Dedifferentiated amniotic fluid mesenchymal stem cell (primary cell): ENCODE data around the gene PLEKHA8.
"Not testable (repeated sequence)": the region's sequence is repeated elsewhere in the genome, so short reads cannot be mapped to it uniquely, and the experiment has no call there.

ENCODE experiments used
- DNase-seq: peaks from one replicate; pipeline ENCODE4 v3.0.0-alpha.2; 2016; ENCODE audit errors: extremely low spot score

PLEKHA8 gene

GRCh38 chr7:30065746-30066145 is 37.5 kb downstream of the PLEKHA8 start:
- DNase-seq, result no peak

GRCh38 chr7:30066687-30067086 is 38.5 kb downstream of the PLEKHA8 start:
- no peak for DNase-seq

- DNase-seq, result peak; percentile 74
These were observed 39.9 kb downstream of the PLEKHA8 start for GRCh38 chr7:30068117-30068516.

- DNase-seq, result no peak
These were observed 41.1 kb downstream of the PLEKHA8 start for GRCh38 chr7:30069096-30069867.

GRCh38 chr7:30070052-30070451 is 41.8 kb downstream of the PLEKHA8 start:
- no peak for DNase-seq

DNA sequence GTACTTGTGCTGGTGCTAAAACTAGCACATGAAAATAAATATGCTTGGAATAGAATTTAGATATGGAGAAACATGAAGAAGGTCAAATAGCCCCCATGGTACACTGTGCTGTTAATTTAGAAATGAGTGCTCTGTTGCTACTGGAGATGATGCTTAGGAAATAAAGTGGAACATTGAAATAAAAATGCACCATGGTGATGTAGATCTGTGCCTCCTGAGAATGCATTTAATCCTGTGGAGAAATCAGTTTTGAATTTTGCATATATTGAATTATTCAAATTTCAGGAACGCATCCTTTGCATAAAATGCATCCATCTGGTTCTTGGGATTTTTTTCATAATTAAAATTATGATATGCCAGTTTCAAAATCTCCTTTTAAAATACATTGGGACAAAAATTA is 44.5 kb downstream of the PLEKHA8 start:
- no peak for DNase-seq

- DNase-seq, result no peak
These were observed 46.3 kb downstream of the PLEKHA8 start for GRCh38 chr7:30074422-30075030.

- no peak for DNase-seq
These were observed 48.2 kb downstream of the PLEKHA8 start for GRCh38 chr7:30076411-30076810.

GRCh38 chr7:30078280-30078679 is 50.1 kb downstream of the PLEKHA8 start:
- no peak for DNase-seq

GRCh38 chr7:30079880-30080279 is 51.7 kb downstream of the PLEKHA8 start:
- no peak for DNase-seq

DNA sequence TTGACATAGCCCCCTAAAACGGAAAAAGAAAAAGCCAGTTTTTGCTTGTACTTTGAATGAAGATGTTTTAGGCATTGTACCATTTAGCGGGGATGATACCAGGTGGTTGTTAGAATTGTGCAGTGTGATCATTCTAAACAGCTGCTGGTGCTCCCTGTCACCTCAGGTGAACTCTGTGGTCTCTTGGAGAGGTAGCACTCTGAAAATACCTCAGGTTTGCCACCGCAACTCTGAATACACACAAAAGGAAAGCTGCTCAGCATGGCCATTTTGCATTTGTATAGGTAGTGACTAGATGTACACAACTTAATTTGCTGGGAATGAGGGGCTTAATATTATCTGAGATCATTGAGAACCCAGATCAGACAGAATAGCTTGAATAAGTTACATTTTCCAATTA is 52.6 kb downstream of the PLEKHA8 start:
- no peak for DNase-seq

GRCh38 chr7:30082686-30083085 is 54.5 kb downstream of the PLEKHA8 start:
- no peak for DNase-seq

DNA sequence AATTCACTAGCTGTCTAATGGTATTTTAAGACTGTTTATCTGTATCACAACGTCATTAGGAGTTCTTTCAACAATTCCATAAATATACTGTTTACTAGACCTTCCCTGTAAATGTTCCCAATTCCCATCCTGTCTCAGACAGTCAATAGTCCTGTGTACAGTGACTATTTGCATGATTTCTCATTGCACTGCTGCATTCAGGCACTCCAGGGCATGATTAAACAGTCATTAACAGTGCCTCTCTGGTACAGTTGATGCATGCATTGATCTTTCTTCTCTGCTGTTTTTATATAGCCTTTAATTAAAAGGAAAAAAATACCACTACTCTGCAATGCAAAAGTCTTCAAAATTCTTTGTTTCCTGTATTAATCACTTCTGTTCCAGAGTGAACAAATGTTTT is 55.1 kb downstream of the PLEKHA8 start:
- no peak for DNase-seq

DNA sequence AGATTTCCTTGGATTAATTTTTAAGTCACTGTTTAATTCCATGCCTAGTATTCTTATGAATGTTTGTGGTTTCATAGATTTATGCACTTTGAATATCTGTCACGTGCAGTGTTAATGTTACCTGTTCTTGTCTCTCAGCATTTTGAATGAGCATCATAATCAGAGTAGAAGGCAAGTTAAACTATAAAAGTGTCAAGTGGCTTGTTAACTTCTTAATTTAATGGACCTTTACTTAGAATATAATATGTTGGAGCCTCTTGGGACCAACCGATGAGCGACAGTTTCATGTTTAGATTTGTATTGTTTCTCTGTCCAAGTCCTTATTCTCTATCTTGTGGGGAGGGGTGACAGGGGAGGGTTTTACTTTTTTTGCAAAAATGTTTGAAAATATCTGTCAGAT is 56.0 kb downstream of the PLEKHA8 start:
- no peak for DNase-seq

- DNase-seq, result no peak
These were observed 58.3 kb downstream of the PLEKHA8 start for GRCh38 chr7:30086529-30086928.

DNA sequence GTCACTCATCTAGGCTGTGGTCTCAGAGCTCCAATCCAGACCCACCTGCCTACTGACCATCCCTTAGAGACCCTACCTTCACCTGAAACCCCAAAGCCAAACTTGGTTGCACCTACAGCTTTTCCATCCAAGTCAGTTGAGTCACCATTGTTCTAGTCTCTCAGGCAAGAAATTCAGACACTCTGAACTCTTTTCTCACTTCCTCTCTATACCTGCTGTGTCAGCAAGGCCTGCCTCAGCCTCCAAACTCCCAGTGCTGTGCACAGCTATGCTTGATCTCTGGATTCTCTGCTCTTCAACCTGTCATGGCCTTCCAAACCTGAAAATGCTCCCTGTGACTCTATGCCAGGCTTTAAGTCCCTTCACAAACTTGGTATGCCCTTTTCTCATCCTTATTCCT is 59.2 kb downstream of the PLEKHA8 start:
- no peak for DNase-seq

DNA sequence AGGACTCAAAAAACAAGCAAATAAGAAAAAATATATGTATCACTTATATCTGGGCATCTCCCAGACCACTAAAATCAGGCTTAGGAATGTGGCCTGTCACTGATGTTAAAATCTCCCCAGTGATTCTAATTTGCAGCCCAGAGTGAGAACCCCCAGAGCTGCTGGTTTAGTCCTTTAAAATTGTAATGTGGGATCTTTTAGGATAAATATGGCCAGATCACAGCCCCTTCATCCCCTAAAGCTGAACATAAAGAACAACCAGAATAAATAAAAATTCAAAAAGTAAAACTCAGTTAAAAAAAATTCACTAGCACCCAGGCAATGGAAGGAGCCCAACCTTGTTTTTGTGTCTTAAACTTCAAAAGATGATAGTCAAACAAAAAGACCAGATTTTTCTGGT is 60.1 kb downstream of the PLEKHA8 start:
- DNase-seq, result no peak

DNA sequence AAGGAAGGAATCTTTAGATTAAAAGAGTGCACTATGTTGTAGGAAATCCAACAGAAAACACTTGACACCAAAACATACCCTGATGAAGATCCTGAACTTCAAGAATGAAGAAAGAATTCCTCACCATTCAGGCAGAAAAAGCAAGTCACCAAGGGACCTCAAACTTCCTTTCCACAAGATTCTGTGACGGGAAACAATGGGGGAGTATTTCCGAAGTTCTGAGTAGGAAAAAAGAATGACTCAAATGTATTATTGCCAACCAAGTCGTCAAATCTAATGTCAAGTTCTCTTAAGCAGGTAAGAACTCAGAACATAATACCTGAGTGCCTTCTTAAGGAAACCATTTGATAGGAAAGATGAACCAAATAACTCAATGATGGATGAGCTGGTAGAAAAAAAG is 61.9 kb downstream of the PLEKHA8 start:
- DNase-seq, result no peak

DNA sequence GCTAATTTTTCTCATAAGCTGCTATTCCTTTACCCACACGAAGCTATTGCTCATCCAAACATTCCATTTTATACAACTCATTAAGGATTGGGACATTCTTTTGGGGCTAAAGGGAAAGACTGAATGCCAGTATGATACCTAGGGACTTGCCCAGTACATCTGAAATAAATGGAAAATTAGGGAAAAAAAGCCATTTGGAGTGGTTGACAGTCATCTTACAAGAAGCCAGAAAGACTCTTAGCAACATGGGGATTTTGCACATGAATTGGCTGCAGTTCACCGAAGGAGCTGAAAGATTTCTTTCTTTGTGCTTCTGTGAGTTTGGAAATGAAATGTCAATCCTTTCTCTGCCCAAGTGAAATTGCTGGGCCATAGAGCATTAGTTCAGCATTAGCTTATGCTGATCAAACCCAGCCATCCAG is 63.3 kb downstream of the PLEKHA8 start:
- peak; percentile 80 for DNase-seq

- no peak for DNase-seq
These were observed 63.8 kb downstream of the PLEKHA8 start for GRCh38 chr7:30091987-30092386.

- no peak for DNase-seq
These were observed 65.3 kb downstream of the PLEKHA8 start for GRCh38 chr7:30093420-30093952.

- DNase-seq, result not testable (repeated sequence)
These were observed 70.4 kb downstream of the PLEKHA8 start for GRCh38 chr7:30098599-30098998.

DNA sequence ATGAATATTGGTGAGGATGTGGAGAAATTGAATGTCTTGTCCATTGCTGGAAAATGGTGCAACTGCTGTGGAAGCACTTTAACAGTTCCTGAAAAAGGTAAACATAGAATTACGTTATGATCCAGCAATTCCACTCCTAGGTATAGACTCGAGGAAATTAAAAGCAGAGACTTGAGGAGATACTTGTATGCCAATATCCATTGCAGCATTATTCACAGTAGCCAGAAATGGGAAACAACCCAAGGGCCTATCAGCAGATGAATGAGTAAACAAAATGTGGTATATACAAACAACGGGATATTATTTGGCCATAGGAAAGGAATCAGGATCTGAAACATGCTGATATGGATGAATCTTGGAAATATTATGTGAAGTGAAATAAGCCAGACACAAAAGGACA is 74.1 kb downstream of the PLEKHA8 start:
- no peak for DNase-seq
